ENCODE measurements around the gene TTLL10.
A peak's percentile ranks its signal among the peaks of the same experiment; 100 is the strongest.

The TTLL10 gene

DNA sequence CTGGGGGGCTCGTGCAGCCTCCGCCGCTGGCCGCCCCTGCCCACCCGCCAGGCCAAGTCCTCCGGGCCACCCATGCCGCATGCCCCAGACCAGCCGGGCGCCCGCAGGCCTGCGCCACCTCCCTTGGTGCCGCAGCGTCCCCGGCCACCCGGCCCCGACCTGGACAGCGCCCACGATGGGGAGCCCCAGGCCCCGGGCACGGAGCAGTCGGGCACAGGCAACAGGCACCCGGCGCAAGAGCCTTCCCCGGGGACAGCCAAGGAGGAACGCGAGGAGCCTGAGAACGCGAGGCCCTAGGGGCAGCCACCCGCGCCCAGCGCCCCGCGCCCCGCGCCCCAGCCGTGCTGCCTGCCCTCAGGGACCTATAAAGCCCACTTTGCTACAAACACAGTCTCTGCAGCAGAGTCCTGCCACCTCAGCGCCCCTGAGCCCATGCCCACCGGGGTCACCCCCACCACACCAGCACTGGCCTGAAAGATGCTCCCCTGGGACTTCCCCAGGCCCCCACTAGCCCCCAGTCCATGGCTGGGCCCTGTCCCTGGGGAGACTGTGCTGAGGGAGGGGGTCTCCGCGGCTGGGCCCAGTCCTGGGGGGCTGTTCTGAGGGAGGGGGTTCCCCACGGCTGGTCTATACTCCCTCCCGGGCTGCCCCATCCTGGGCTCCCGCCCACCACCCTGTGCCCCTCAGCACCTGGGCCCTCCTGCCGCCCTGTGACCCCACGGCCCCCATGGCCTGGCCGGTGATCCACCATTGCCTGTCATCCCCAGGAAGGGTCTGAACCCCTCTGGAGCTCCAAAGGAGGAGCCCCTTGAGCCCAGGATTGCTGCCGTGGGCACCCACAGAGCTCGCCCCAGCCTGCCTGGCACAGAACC is 24.1 kb downstream of the TTLL10 start:
- no peak for DNase-seq
- in situ Hi-C loops (cut with MboI; ENCODE audit: low pct_unique_long_range_greater_than_20kb, low sequenced_read_pairs): no loop called here

DNA sequence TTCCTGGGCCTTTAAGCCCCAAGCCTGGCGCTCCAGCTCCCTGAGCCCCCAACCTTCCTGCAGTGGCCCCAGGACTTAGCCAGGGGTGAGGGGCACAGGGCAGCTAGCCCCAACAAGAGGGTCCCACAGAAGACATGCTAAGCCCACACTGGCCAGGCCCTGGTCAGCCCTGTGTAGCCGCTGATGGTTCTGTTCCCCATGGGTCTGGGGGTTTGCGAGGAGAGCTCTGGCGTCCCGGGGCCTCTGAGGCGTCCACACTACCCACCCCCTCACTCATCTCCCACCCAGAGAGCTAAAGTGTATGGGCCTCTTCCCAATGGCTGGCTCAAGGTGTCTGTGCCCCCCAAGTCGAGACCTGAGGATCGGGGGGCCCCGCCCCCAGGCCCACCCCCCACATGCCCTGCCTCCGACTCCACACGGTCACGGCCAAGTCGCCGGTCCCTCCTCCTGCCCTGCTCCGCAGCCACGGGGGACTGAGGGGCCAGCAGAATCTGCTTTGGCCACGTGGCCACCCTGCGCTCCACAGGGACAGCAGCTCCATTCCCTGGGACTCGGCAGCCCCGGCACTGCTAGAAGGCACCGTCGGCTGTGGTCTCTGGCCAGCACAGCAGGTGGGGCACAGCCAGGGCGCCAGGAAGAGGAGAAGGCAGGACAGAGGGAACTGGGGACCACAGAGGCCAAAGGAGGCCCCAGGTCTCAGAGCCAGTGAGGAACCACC is 24.9 kb downstream of the TTLL10 start:
- DNase-seq: no peak
- in situ Hi-C loops (cut with MboI; ENCODE audit: low pct_unique_long_range_greater_than_20kb, low sequenced_read_pairs): no loop called here

DNA sequence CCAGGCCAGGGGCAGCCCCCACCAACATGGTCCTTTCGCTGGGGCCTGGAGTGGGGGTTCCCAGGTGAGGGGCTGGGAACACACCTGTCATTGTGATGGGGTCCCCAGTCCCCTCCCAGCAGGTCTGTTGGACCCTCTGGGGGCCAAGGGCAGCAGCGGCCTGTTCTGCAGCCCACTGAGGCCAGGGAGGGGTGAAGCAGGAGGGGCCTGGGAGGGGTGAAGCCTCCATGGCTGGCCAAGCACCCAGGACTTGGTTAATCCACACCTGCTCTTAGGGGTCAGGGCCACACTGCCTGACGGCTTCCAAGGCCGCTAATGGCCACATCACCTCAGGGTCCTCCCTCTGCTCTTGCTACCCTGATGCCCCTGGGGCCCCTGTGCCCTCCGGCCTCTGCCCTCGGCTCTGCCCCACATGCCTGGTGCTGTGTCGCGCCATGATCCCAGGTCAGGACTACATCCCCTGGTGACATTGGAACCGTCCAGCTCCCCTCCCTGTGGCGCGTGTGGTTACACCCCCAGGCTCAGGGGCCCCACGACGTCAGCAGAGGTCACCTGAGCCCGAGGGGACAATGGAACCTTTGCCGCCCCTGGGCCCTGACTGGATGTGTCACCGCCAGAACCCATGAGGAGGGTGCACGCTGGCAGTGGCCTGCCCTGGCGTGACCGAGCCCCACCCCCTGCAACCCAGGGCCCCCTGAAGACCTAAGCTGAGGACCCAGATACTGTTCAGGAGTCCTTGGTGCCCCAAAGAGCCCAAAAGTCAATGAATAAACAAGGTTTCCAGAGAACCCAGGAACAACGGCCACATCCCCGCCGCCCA is 25.7 kb downstream of the TTLL10 start:
- in situ Hi-C loops (cut with MboI; ENCODE audit: low pct_unique_long_range_greater_than_20kb, low sequenced_read_pairs): no loop called here
- DNase-seq: no peak

DNA sequence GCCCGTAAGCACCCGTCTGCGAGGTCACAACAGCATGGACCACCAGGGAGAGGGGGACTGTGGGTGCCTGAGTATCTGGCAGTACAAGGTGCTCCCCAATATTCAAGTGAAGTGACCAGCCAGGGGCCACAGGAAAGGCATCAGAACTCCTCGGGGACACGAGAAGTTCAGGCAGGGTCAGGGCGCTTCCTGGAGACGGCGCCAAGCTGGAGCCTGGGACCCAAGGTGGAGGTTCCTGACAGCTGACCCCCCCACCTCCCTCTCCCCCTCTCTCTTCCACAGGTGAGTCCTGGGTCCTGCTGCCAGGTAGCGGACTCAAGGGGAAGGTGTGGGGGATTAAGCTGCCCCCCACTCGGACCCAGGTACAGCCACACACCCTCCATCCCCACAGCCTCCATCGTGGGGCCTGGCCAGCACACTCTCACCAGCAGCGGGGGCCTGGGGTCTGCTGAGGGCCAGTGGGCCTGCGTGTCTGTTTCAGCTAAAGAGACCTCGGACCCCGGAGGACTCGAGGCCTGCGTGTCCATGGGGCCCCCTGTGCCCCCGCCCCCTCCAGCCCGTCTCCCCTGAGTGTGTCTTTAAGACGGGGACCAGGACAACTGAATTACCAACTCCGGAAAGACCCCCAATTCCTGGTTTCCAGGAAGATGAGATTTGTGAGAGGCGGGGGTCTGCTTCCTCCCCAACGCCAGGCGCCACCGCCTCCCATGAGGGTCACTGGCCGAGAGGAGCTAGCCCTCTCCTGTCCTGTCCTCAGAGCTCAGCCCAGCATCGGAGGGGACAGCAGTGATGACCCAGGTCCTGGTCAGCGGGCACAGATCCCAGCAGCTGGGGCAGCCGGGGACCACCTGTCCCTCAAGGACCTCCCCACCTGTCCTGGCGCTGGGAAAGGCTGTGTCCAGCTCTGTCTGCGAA is 26.5 kb downstream of the TTLL10 start:
- no peak for DNase-seq
- in situ Hi-C loops (cut with MboI; ENCODE audit: low pct_unique_long_range_greater_than_20kb, low sequenced_read_pairs): no loop called here

DNA sequence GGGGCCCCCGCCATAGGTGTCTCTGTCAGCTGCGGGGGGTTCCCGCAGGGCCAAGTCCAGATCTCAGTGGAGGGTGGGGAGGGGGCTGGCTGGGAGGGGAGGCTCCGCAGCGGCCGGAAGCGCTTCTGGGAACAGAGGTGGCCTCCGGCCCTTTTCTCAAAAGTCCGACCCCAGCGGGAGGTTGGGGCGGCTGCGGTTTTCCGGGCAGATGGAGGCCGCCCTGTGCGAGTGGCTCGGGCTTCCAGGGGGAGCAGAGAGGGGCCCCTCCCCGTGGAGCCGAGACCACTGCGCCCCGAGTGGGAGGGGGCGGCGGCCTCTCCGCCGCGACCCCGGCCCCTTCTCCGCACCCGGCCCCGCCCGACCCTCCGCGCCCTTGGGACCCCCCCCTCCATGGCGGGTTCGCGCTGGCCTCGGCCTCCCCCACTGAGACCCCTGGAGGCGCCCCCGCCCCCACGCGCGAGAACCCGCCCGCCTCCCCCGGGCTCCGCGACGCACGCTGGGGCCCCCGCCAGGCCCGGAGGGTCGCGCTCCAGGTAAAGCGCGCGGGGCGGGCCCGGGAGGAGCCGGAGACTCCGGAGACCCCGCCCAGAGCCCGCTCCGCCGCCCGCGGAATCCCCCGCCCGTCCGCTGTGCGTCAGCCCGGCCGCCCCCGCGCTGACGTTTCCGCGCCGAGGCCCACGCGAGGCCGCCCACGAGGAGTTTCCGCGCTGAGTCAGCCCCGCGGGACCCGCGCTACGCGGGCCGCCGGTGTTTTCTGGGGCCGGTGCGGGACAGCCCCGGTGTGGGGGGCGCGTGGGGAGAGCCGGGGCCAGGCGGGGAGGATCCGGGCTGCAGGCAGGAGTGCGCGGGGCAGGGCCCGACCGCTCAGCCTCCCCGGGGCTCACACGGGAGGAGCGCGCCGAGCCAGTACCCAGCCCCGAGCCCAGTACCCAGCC is 27.5 kb downstream of the TTLL10 start:
- in situ Hi-C loops (cut with MboI; ENCODE audit: low pct_unique_long_range_greater_than_20kb, low sequenced_read_pairs): no loop called here
- peak; percentile 41 for DNase-seq

DNA sequence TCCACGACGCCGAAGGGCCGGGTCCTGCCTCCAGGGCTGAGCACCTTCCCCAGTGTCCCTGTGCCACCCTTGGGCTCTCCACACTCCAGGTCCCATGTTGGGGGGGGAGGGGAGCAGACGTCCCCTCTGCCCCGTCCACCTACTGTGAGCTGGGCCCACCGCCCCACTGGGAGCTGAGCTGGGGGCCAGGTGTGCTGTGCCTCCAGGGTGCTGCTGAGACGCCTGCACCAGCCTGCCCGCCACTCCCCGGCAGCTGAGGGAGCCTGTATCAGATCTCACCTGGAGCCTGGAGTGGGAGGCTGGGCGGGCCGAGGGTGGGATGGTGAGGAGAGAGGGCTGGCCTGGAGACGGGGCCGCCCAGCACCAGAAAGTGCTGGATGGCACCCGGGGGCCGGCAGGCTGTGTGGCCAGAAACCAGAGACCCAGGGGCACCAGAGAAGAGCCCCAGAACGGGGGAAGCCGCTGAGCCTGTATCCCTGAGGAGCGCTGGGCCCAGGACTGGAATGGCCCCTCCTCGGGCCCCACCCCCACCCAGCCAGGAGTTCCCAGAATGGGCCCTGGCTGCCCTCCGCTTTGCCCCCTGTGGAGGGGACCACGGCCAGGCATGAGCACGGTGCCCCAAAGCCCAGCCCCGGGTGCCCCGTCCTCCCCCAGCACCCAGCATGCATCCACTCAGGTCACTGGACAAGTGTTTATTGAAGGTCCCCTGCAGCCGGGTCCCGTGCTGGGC is 29.3 kb downstream of the TTLL10 start:
- in situ Hi-C loops (cut with MboI; ENCODE audit: low pct_unique_long_range_greater_than_20kb, low sequenced_read_pairs): no loop called here
- no peak for DNase-seq

DNA sequence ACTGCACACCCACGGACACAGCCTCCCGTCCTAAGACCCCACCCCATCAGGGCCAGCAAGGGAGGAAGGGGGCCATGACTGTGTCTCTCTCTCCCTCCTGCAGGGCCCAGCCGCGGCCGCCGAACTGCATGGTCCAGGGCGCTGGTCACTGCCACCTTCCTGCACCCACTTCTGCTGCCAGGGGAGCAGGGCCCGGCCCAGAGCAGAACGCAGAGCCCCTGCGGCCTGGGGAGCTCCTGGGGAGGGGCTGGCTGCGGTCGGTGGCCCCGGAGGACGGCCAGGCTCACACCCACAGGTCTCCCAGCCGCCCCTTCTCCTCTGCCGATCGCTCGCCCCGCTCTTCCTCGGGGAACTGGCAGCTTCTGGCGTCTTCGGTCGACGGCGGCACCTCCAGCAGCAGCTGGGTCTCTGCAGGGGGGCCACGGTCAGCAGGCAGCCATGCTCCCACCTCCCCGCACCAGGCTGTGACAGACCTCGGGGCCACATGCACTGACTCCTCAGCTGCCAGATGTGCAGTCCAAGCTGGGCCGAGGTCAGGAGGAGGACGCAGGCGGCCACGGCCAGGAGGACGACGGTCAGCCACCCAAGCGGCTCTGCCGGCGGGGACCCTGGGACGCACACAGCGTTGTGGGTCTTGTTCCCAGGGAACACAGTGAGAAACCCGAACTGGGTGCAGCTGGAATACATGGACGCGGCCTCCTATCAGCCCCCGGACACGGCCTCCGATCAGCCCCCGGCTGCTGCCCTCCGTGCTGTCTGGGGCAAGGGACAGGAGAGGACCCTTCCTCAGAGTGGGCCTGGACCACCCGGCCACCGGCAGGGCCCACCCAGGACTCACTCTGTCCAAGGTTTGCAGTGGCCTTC is 30.1 kb downstream of the TTLL10 start:
- in situ Hi-C loops (cut with MboI; ENCODE audit: low pct_unique_long_range_greater_than_20kb, low sequenced_read_pairs): no loop called here
- no peak for DNase-seq

DNA sequence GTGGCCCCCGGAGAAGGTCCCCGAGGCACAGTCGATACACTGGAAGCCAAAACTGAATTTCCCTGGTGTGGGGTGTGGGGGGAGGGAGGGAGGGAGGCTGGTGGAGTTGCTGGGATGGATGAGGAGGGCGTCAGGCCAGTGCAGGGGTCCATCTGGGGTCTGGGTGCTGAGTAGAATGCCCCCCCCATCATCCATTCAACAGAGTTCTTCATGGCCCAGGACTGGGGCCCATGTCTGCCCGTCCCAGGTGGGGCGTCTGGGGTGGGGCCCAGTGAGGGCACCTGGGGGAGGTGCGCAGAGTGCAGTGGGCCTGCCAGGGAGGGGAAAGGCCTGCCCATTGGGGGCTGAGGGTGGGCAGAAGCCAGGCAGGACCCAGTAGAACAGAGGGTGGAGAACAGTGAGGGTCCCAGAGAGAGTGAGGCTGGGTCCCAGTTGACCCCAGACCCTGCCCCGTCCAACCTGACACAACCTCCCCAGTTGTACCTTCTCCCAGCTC is 30.8 kb downstream of the TTLL10 start:
- in situ Hi-C loops (cut with MboI; ENCODE audit: low pct_unique_long_range_greater_than_20kb, low sequenced_read_pairs): no loop called here

DNA sequence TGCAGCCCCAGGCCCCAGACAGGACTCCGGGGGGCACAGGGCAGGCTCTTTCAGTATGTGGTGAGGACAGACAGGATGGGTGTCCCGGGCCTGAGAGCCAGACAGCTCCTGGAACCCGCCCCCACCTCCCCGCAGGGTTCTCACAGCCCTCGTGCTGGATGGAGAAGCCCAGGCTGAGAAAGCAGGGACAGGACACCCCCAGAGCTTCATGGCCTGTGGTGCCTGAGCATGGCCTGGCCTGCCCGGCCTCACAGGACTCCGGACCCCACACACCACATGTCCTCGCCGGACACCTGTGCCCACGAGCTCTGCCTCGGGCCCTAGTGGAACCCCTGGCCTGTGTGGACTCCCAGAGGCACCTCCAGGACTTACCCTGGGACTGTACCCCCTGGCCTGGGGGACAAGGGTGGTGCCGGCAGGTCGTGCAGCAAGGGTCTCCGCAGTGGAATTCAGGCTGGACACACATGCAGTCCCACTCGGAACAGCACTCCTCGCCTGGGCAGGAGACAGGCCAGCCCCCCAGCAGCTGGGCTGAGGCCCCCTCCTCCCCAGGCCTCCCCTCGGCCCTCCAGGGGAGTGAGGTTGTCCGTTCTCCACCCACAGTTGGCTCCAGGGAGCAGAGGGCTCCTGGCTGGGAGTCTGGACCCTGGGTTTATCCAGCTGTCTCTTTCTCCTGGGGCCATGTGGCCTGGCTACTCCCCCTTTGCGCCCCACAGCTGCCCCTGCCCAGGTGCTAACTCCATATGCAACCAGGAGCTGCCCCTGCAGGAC is 31.5 kb downstream of the TTLL10 start:
- in situ Hi-C loops (cut with MboI; ENCODE audit: low pct_unique_long_range_greater_than_20kb, low sequenced_read_pairs): no loop called here
- no peak for DNase-seq

More for the DNA sequence above, 30.8 kb downstream of the TTLL10 start:
- DNase-seq: no peak

DNA sequence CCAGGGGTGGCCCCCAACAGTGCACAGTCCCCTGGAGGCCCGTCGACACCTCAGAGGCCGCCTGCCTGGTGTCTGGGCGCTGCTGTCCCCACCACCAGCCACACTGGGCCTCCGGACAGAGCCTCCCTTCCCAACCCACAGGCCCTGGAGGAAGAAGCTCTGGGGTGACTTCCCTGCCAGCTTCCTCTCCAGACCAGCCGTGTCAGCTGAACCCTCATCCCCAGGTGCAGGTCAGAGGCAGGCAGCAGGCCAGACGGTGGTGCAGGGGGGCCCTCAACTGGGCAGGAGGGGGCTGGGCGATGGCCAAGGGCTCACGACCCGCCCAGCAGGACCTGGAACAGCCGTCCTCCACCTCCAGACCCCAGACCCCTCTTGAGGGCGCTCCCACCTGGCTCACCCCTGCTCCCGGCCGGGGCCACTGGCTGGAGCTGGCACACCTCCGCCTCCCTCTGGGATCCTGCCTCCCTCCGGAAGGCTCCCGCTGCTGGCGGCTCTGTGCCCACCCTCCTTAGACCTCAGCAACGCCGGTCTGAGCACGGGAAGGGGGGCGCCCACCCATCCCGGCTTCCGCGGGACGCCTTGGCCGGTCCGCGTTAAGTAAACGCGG is 32.2 kb downstream of the TTLL10 start:
- in situ Hi-C loops (cut with MboI; ENCODE audit: low pct_unique_long_range_greater_than_20kb, low sequenced_read_pairs): no loop called here
- no peak for DNase-seq

DNA sequence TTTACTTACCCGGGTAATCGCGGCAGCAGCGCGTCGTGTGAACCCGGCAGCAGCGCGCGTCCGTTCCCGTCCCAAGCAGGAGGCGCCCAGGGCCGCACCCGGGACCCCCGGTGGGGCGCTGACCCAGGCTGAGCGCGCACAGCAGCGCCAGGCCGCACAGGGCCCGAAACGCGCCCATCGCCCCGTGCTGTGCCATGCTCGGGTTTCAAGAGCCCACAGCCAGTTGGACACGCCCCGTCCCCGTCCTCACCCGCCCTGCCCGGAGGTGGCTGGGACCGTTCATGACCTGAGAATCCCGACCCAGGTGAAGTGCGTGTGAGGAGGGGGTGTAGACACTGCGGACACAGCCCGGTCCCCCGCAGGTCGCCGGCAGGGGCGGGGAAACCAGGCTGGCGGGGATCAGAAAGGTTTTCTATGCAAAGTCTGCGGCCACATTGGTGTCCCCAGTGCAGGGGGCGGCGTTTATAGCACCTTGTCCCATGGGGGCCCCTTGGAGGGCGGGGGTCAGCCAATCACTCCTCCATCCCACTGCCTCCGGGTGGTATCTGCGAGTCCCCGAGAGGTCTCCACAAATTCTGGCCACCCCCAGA is 32.8 kb downstream of the TTLL10 start, which contains the start of gene TNFRSF18:
TNFRSF18 (minus strand) TSS at position 217 of the 590 bp plus-strand sequence; CDS start at position 196, 21 bp downstream.
- no peak for DNase-seq
- in situ Hi-C loops (cut with MboI; ENCODE audit: low pct_unique_long_range_greater_than_20kb, low sequenced_read_pairs): no loop called here

DNA sequence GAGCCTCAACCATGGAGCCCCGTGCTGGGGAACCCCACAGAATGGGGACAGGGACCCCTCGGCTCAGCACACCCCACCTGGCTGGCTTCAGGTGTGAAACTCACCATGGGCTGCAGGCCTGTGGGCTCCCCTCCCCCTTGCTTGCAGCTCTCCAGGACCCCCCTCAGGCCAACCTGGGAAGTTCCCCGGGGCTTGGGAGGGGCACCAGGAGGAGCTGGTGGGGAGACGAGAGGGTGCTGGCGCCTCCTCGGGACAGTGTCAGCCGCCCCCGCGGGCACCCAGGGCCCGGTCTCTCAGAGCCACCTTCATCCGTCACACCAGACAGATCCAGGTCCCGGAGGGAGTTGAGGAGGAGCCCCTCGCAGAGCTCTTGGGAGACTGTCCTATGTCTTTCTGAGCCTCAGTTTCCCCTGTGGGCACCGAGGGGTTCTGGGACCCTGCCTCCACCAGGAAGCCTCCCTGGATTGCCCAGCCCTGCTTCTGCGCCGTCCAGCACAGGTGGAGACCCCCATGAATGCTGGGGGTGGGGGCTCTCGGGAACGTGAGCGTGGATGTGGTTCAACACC is 33.4 kb downstream of the TTLL10 start:
- in situ Hi-C loops (cut with MboI; ENCODE audit: low pct_unique_long_range_greater_than_20kb, low sequenced_read_pairs): no loop called here
- no peak for DNase-seq

DNA sequence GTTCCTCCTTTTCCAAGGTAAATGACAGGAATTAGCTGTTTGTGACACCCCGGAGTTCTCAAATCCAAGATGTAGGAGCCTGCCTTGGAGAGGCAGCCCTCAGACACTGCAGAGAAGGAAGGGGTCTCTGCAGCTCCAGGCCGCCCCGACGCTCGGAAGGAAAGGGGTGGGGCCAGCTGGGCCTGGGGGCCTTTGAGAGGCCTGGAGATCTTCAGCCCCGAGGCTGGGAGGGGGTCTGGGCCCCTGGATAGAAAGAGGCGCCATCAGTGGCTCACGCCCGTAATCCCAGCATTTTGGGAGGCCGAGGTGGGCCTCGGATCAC is 33.9 kb downstream of the TTLL10 start:
- in situ Hi-C loops (cut with MboI; ENCODE audit: low pct_unique_long_range_greater_than_20kb, low sequenced_read_pairs): no loop called here
- no peak for DNase-seq

DNA sequence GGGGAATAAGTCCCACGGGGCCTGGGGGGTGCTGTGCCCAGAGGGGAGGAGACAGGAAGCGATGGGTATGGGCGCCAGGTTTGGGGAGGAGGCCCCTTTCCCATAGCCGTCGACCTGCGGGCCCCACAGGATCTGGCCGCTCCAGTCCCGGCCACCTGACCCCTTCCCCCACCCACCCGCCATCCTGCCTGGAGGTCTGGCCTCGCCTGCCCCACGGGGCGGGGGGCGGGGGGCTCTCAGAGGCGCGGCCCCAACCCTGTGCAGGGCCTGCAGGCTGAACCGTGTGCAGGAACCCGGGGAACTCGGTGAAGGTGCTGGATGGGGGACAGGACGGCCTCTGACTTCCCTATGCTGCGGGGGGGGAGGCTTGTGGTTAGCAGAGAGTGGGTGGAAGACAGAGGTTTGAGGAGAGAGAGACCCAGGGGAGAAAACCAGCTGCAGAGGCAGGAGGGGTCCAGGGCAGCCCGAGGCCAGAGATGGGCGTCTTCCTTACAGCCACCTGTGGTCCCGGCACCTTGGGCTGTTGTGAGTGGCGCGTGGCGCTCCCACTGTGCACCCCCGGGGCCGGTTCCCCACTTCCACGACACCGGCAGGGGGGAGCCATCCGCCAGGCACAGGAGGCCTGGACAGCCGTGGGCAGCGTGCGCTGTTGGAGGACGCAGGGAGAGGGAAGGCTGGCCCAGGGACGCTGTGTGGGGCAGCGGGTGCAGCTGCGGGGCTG is 35.2 kb downstream of the TTLL10 start:
- peak; percentile 88 for DNase-seq
- in situ Hi-C loops (cut with MboI; ENCODE audit: low pct_unique_long_range_greater_than_20kb, low sequenced_read_pairs): no loop called here
